HUES48 (cell line): ENCODE measurements around the gene MATR3.

Experiments
- H3K27ac ChIP-seq: one replicate; pipeline ENCODE4 v1.7.0; 2013; ENCODE audit warnings: low read depth, low read length, inconsistent platforms
- H3K27me3 ChIP-seq: 2 replicates; pipeline ENCODE4 v1.6.1; 2013; ENCODE audit warnings: mild to moderate bottlenecking, low read length; ENCODE audit not compliant: control insufficient read depth, insufficient read depth
- H3K36me3 ChIP-seq: 2 replicates; pipeline ENCODE4 v1.6.1; 2013; ENCODE audit warnings: low read length; ENCODE audit not compliant: control insufficient read depth, insufficient read depth
- H3K4me1 ChIP-seq: 2 replicates; pipeline ENCODE4 v1.6.1; 2013; ENCODE audit warnings: mild to moderate bottlenecking, low read length; ENCODE audit not compliant: control insufficient read depth, insufficient read depth
- H3K4me3 ChIP-seq: 2 replicates; pipeline ENCODE4 v1.5.1; 2013; ENCODE audit warnings: mild to moderate bottlenecking, low read depth, low read length
- H3K9ac ChIP-seq: 2 replicates; pipeline ENCODE4 v1.6.1; 2013; ENCODE audit warnings: mild to moderate bottlenecking, low read depth, low read length, moderate library complexity
- H3K9me3 ChIP-seq: 2 replicates; pipeline ENCODE4 v1.6.1; 2013; ENCODE audit warnings: low read length; ENCODE audit not compliant: control insufficient read depth, insufficient read depth

Gene MATR3

DNA sequence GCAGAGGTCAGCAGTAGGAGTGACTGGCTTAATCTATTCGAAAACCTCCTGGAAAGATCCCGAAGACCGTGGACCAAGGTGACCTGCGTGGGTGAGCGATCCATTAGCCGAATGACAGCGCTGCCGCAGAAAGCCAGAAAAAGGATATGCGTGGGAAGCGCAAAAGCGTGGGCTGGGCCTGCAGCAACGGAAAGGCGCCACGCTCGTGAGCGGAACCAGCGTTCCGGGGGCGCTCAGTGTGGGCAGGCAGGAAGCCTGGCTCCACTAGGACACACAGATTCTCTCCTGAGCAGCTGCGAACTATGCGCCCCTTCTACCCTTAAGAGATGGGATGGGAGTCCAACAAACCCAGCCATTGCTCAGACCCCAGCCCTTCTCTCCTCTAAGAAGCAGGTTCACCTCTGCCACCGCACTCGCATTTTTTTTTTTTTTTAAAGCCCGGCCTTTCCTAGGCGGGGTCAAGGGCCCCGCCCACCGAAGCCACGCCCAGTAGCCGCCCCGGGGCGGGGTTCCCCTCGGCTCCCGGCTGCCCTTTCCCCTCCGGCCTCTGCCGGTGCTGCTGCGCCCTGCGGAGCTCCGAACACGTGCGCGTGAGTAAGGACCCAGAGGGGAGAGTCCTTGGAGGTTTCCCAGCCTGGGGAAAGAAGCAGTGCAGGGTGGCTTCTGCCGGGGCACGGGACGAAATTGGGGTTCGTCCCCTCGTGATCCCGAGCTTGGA is 19.8 kb upstream of the MATR3 start:
- Histone ChIP-seq H3K27ac (peak overlapping the region; percentile 94), H3K9ac (peak overlapping the region; percentile 100), H3K4me1 (peaks cover 44% of the 10 kb centered on the region), H3K27me3 (no peaks in the 10 kb centered on the region), H3K36me3 (peaks cover 36% of the 10 kb centered on the region), H3K4me3 (peak overlapping the region; percentile 100), H3K9me3 (no peaks in the 10 kb centered on the region)

DNA sequence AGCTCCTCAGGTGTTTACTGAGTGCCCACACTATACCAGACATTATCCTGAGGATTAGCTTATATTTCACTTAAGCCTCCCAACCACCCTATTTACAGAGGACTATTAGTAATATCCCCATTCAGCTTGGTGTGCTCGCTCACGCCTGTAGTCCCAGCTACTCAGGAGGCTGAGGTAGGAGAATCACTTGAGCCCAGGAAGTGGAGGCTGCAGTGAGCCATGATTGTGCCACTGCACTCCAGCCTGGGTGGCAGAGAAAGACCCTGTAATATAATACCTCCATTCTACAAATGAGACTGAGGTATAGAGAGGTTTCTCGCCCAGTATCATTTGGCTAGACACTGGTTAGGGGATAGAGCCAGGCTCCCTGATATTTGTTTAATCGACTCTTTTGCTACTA is 18.0 kb upstream of the MATR3 start:
- peak overlapping the region; percentile 94 for H3K27ac ChIP-seq
- no peaks in the 10 kb centered on the region for H3K9me3 ChIP-seq
- peak overlapping the region; percentile 87 for H3K9ac ChIP-seq
- peaks cover 54% of the 10 kb centered on the region for H3K36me3 ChIP-seq
- H3K4me3 ChIP-seq, result peak overlapping the region; percentile 100
- no peaks in the 10 kb centered on the region for H3K27me3 ChIP-seq
- peaks cover 44% of the 10 kb centered on the region for H3K4me1 ChIP-seq

DNA sequence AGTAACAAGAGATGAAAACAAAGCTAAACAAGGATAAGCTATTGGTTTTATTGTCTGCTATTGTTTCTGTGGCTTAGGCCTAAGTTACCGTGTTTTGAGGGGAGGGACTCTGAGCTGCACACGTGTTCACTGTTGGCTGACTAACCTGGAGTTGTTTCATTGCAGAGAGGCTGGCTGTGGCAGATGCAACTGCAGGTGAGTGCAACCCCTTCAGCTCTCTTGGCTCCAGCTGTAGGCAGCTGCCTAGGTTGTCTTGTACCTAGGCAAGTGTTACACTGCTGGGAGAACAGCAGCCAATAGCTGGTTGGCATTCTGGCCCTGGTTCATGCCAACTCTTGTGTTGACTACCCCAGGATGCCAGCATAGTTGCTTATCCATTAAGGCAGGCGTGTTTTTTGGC is 17.6 kb upstream of the MATR3 start:
- H3K9me3 ChIP-seq, result no peaks in the 10 kb centered on the region
- H3K27ac ChIP-seq, result peak overlapping the region; percentile 94
- no peaks in the 10 kb centered on the region for H3K27me3 ChIP-seq
- H3K36me3 ChIP-seq, result peaks cover 59% of the 10 kb centered on the region
- H3K4me3 ChIP-seq, result peak overlapping the region; percentile 100
- H3K4me1 ChIP-seq, result peaks cover 44% of the 10 kb centered on the region
- H3K9ac ChIP-seq, result peak overlapping the region; percentile 87

DNA sequence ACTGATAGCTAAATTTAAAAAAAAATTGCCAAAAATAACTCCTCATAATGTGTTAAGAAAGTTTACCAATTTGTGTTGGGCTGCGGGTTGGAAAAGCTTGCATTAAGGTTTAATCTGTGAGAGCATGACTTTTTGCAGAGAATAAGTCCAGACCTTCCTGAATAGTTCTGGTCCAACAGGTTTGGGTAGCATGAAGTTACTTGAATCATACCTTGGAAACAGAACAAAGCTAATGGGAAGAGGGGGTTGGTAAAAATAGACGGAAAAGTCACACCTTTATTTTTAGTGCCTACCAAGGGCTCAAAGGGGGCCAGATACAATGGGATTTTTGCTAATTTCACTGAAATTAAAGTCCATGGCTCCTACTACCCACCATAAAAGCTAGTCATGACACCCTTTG is 17.1 kb upstream of the MATR3 start:
- peaks cover 63% of the 10 kb centered on the region for H3K36me3 ChIP-seq
- no peaks in the 10 kb centered on the region for H3K27me3 ChIP-seq
- peak overlapping the region; percentile 87 for H3K9ac ChIP-seq
- H3K4me1 ChIP-seq, result peaks cover 44% of the 10 kb centered on the region
- peak overlapping the region; percentile 94 for H3K27ac ChIP-seq
- H3K9me3 ChIP-seq, result no peaks in the 10 kb centered on the region
- H3K4me3 ChIP-seq, result peak overlapping the region; percentile 100

DNA sequence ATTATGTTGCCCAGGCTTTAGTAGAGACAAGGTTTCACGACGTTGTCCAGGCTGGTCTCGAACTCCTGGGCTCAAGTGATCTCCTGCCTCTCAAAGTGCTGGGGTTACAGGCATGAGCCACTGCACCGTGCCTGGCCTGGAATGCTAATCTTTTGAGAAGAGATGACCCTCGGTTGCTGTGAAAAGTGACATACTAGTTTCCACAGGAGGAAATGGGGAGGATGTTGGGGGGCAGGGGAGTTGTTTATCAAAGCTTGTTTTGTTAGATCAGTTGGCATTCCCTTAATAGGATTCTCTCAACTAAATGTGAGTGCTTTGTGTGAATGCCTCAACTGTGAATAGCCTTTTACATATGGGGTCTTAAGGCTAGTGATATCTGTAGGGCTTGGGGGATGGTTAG is 16.4 kb upstream of the MATR3 start:
- Histone ChIP-seq H3K4me3 (peak overlapping the region; percentile 100), H3K9ac (peak overlapping the region; percentile 87; the same call in 1 of the 2 replicates), H3K36me3 (peaks cover 71% of the 10 kb centered on the region), H3K9me3 (no peaks in the 10 kb centered on the region), H3K4me1 (peaks cover 44% of the 10 kb centered on the region), H3K27me3 (no peaks in the 10 kb centered on the region), H3K27ac (peak overlapping the region; percentile 94)

DNA sequence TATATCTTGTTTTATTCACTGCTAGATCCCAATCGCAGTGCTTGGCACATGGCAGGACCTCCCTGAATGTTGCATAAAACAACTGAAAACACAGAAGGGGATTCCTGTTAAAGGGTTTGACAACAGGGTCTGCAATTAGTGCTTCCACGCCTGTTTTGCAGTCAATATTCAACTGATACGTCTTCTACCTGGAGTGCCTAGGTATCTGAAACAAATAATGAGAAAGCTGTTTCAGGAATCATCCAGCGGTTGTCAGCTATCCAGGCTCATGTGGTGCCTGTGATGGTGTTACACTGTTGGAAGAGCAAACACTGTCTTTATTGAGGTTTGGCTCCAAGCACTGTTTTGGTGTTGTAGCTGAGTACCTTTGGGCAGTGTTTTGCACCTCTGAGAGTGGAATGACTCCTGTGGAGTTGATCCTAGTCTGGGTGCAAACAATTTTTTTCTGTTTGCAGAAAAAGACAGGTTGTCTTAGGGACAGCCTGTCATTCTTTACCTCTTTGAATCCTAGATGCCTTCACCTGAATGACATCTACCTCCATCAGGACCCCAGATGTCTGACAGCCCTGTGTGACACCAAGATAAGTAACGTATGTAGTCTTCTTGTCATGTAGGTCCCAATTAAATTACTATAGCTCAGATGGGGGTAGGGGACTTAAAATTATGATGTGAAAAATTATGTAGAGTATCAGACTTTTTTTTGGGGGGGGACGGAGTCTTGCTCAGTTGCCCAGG is 14.8 kb upstream of the MATR3 start:
- no peaks in the 10 kb centered on the region for H3K27me3 ChIP-seq
- H3K27ac ChIP-seq, result peak overlapping the region; percentile 94
- H3K9me3 ChIP-seq, result no peaks in the 10 kb centered on the region
- H3K36me3 ChIP-seq, result peaks cover 86% of the 10 kb centered on the region
- peak overlapping the region; percentile 16; the same call in 1 of the 2 replicates for H3K9ac ChIP-seq
- H3K4me1 ChIP-seq, result peaks cover 29% of the 10 kb centered on the region
- H3K4me3 ChIP-seq, result no peak overlapping the region

DNA sequence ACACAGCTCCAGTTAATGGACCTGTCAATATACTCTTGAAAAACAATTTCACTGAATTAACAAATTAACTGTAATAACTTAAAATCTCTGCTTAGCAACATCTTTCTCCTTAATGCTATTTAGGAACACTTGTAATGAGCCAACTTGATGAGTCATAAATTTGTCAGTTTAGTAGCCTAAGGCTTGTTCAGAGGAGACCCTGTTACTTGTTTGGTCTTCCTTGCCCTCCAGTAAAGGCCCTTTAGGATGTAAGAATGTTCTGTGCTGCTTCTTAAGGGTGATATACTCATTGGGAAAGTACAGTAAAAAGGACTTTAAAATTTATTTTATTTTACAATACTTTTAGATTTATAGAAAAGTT is 11.4 kb upstream of the MATR3 start:
- Histone ChIP-seq H3K36me3 (peaks cover 91% of the 10 kb centered on the region), H3K27me3 (no peaks in the 10 kb centered on the region), H3K9ac (0 out of 2 replicates have a peak overlapping the region, but pooled peaks have one; percentile 18), H3K4me1 (peaks cover 8% of the 10 kb centered on the region), H3K4me3 (no peak overlapping the region), H3K9me3 (no peaks in the 10 kb centered on the region), H3K27ac (peak overlapping the region; percentile 23)

DNA sequence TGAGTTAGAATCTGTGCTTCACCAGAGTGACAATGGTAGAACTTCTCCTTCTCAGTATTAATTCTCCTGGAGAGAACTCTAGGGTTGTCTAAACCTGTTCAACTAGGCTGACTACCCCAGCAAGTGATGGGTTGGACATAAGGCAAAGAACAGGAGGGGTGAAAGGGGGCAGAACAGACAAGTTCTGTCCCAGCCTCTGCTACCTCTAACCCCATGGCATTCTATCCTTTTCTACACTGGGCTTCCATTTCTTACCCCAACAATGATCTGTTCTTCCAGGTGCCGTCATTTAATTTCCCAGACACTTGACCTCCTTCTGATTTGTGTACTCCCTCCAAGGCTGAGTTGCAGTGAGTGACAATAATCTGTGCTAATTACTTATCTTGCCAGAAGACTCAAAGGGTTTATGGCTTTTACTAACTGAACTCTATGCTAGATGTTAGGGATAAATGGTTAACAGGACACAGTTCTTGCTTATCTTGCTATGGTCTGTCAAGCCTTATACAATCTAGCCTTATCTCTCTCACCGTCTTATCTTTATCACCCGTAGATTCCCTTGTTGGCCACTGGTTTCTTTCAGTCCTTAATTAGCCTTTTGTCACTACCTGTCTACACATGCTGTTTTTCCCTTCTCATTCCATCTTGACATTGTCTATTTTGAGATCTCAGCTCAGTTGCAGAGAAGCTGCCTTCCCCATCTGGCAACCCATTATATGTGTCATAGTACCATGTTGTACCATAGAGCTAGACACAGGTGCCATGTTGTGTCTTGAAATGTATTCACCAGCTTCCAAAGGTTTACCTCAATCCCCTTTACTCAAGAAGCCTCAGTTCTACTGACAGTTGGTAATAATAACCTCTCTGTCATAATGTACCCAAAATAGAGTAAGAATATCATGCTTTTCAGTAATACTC is 10.0 kb upstream of the MATR3 start:
- no peak overlapping the region for H3K9ac ChIP-seq
- no peaks in the 10 kb centered on the region; the same call in 1 of the 2 replicates for H3K4me1 ChIP-seq
- H3K9me3 ChIP-seq, result no peaks in the 10 kb centered on the region
- no peaks in the 10 kb centered on the region for H3K27me3 ChIP-seq
- peaks cover 78% of the 10 kb centered on the region for H3K36me3 ChIP-seq
- H3K27ac ChIP-seq, result peak overlapping the region; percentile 69
- no peak overlapping the region for H3K4me3 ChIP-seq

DNA sequence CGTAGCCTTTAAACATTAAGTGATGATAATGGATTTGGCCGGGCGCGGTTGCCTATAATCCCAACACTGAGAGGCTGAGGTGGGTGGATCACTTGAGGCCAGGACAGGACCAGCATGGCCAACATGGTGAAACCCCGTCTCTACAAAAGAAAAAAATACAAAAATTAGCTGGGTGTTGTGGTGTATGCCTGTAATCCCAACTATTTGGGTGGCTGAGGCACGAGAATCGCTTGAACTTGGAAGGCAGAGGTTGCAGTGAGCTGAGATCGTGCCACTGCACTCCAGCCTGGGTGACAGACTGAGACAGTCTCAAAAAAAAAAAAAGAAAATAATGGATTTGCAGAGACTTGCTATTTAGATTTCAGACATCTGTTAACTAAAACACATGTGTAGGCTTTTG is 9.2 kb upstream of the MATR3 start:
- H3K4me3 ChIP-seq, result no peak overlapping the region
- H3K9me3 ChIP-seq, result no peaks in the 10 kb centered on the region
- H3K27ac ChIP-seq, result peak overlapping the region; percentile 69
- peaks cover 70% of the 10 kb centered on the region for H3K36me3 ChIP-seq
- H3K27me3 ChIP-seq, result no peaks in the 10 kb centered on the region
- H3K9ac ChIP-seq, result no peak overlapping the region
- H3K4me1 ChIP-seq, result no peaks in the 10 kb centered on the region

DNA sequence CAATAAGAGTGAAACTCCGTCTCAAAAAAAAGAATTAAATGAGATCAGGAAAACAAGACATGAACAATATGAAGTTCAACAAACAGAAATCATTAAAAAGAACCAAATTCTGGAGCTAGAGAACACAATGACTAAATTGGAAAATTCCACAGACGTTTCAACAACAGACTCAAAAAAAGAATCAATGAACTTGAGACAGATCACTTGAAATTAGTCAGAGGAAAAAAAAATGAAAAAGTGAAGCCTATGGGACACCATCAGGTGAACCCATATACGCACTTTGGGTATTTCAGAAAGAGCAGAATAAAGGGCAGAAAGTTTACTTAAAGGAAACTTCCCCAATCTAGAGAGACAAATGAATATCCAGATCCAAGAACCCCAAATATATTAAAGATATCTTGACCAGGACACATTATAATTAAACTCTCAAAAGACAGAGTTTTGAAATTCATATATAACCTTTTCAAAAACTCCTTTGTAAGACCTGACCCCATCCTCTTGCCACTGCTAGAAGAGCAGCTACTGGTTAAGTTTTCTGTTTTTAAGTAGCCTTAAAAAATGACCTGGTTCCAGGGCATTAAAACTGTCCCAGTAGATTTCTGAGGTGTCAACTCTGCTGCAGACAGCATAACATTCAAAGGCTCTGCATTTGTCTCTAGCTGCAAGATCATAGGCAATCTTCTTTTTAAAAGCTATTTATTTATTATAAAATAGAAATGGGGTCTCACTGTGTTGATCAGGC is 7.7 kb upstream of the MATR3 start:
- no peaks in the 10 kb centered on the region for H3K4me1 ChIP-seq
- H3K27me3 ChIP-seq, result no peaks in the 10 kb centered on the region
- H3K9me3 ChIP-seq, result no peaks in the 10 kb centered on the region
- H3K4me3 ChIP-seq, result no peak overlapping the region
- peak overlapping the region; percentile 62 for H3K27ac ChIP-seq
- H3K36me3 ChIP-seq, result peaks cover 55% of the 10 kb centered on the region
- H3K9ac ChIP-seq, result no peak overlapping the region
